A204.1 (cell line): ENCODE data around the gene RREB1.

Source experiments
- FAIRE-seq: peaks from 2 replicates; lab custom pipeline; 2012; peaks lifted over from hg19 to GRCh38; lab: Jason Lieb, UNC

RREB1 gene

GRCh38 chr6:7228662-7229375, 121.1 kb downstream of the RREB1 start:
- FAIRE-seq: no peak

GRCh38 chr6:7229376-7230326, 121.9 kb downstream of the RREB1 start:
- FAIRE-seq: no peak

GRCh38 chr6:7230327-7230691, 122.5 kb downstream of the RREB1 start:
- FAIRE-seq: no peak

- FAIRE-seq: no peak
Measured at GRCh38 chr6:7230956-7231713, 123.4 kb downstream of the RREB1 start.

- FAIRE-seq: no peak
Measured at GRCh38 chr6:7232351-7232750, 124.6 kb downstream of the RREB1 start.

- no peak for FAIRE-seq
Measured at GRCh38 chr6:7234547-7234946, 126.8 kb downstream of the RREB1 start.

GRCh38 chr6:7235712-7236305, 128.0 kb downstream of the RREB1 start:
- no peak for FAIRE-seq

- FAIRE-seq: no peak
Measured at GRCh38 chr6:7236306-7237209, 128.8 kb downstream of the RREB1 start.

GRCh38 chr6:7237653-7238188, 130.0 kb downstream of the RREB1 start:
- FAIRE-seq: no peak

- no peak for FAIRE-seq
Measured at GRCh38 chr6:7238526-7238899, 130.8 kb downstream of the RREB1 start.

- FAIRE-seq: no peak
Measured at GRCh38 chr6:7238900-7239589, 131.3 kb downstream of the RREB1 start.

GRCh38 chr6:7239590-7239948, 131.8 kb downstream of the RREB1 start:
- no peak for FAIRE-seq

- FAIRE-seq: no peak
Measured at GRCh38 chr6:7240351-7240750, 132.6 kb downstream of the RREB1 start.

- no peak for FAIRE-seq
Measured at GRCh38 chr6:7241160-7241559, 133.4 kb downstream of the RREB1 start.

- no peak for FAIRE-seq
Measured at GRCh38 chr6:7241709-7242645, 134.2 kb downstream of the RREB1 start.

GRCh38 chr6:7242835-7243178, 135.0 kb downstream of the RREB1 start:
- FAIRE-seq: no peak

- FAIRE-seq: peak; percentile 9
Measured at GRCh38 chr6:7243179-7243981, 135.6 kb downstream of the RREB1 start.

- no peak for FAIRE-seq
Measured at GRCh38 chr6:7245668-7246393, 138.1 kb downstream of the RREB1 start.
